ENCODE data around the gene MYBBP1A.

Gene MYBBP1A

GRCh38 chr17:4498461-4499397 is 56.5 kb downstream of the MYBBP1A start, which contains the start of gene SPNS2:
TSS of gene SPNS2 (plus strand) at chr17:4498881. CDS start at chr17:4499048, 167 bp downstream.
- TF ChIP-seq CTCF (IDR thresholded peaks at IDR 0.05) = no peak

- TF ChIP-seq CTCF (IDR thresholded peaks at IDR 0.05) = no peak
Measured at GRCh38 chr17:4497101-4497824, 57.9 kb downstream of the MYBBP1A start.

GRCh38 chr17:4492721-4493561 is 62.2 kb downstream of the MYBBP1A start:
- TF ChIP-seq CTCF (IDR thresholded peaks at IDR 0.05) = no peak

- no peak for TF ChIP-seq CTCF (IDR thresholded peaks at IDR 0.05)
Measured at GRCh38 chr17:4490637-4491061, 64.5 kb downstream of the MYBBP1A start.

- TF ChIP-seq CTCF (IDR thresholded peaks at IDR 0.05) = no peak
Measured at GRCh38 chr17:4490109-4490591, 65.0 kb downstream of the MYBBP1A start.

GRCh38 chr17:4488989-4489595 is 66.1 kb downstream of the MYBBP1A start:
- no peak for TF ChIP-seq CTCF (IDR thresholded peaks at IDR 0.05)

Data from LNCAP (cell line).